PC-3 (cell line): ENCODE data around the gene PGS1.

Experiments used
- EZH2 ChIP-seq: fragments of 300-600 bp; sonication (generic); IDR thresholded peaks from one replicate; pipeline ENCODE4 v1.6.1; 2017; ENCODE audit warnings: antibody characterized with exemption, mild to moderate bottlenecking, low read length; ENCODE audit not compliant: unreplicated experiment
- TF ChIP-seq, protein P1 (sequence below): fragments of 300-600 bp; sonication (generic); conservative IDR thresholded peaks from 2 replicates; pipeline ENCODE4 v1.5.1; 2017; ENCODE audit warnings: antibody characterized with exemption, low read depth, mild to moderate bottlenecking, low read length

DNA sequence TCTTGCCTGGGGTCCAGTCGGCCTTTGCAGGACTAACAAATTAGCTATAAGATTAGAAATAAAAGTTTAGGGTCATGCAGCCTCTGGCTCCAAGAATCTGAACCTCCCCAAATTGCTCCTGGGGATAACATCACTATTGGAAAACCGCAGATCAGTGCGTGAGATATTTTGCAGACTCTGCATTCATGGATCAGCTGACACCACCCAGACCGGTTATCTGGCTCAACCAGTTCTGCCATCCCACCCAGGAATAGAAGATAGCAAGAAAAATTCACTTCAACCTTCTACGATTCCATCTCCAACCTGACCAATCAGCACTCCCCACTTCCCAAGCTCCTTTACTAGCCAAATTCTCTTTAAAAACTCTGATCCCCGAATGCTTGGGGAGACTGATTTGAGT lies 4.3 kb upstream of the PGS1 start:
- TF ChIP-seq, protein P1, sequence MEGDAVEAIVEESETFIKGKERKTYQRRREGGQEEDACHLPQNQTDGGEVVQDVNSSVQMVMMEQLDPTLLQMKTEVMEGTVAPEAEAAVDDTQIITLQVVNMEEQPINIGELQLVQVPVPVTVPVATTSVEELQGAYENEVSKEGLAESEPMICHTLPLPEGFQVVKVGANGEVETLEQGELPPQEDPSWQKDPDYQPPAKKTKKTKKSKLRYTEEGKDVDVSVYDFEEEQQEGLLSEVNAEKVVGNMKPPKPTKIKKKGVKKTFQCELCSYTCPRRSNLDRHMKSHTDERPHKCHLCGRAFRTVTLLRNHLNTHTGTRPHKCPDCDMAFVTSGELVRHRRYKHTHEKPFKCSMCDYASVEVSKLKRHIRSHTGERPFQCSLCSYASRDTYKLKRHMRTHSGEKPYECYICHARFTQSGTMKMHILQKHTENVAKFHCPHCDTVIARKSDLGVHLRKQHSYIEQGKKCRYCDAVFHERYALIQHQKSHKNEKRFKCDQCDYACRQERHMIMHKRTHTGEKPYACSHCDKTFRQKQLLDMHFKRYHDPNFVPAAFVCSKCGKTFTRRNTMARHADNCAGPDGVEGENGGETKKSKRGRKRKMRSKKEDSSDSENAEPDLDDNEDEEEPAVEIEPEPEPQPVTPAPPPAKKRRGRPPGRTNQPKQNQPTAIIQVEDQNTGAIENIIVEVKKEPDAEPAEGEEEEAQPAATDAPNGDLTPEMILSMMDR: no peak
- no peak for TF ChIP-seq EZH2
